Neural cell (in vitro differentiated cells): ENCODE data around the gene ATG9B. TPM values are rescaled to one million over a fixed set of nuclear protein-coding genes. Genes with fewer than 3 reads are reported as not detected.

ENCODE experiments used
- H2AFZ ChIP-seq: fragments of 200-600, 300-800 bp; sonication (generic), shearing (Covaris generic); 2 replicates; pipeline ENCODE4 v1.6.0; 2014; ENCODE audit warnings: low read depth, mild to moderate bottlenecking, antibody characterized with exemption, low read length, moderate library complexity
- H3F3A ChIP-seq: fragments of 200-600 bp; shearing (Covaris generic); 2 replicates; pipeline ENCODE4 v1.6.1; 2016; ENCODE audit warnings: mild to moderate bottlenecking, moderate library complexity, mixed read lengths, antibody characterized with exemption, low read length; ENCODE audit not compliant: insufficient read depth, poor library complexity, severe bottlenecking
- H3K27ac ChIP-seq: fragments of 200-600, 300-800 bp; sonication (generic), shearing (Covaris generic); 2 replicates; pipeline ENCODE4 v1.5.1; 2014; ENCODE audit warnings: mild to moderate bottlenecking, low read length, moderate library complexity
- H3K27me3 ChIP-seq: fragments of 300-800, 200-600 bp; sonication (generic), shearing (Covaris generic); 2 replicates; pipeline ENCODE4 v1.6.0; 2014; ENCODE audit warnings: mild to moderate bottlenecking, low read depth, low read length, moderate library complexity; ENCODE audit not compliant: insufficient read depth
- H3K36me3 ChIP-seq: fragments of 300-800, 200-600 bp; sonication (generic), shearing (Covaris generic); 2 replicates; pipeline ENCODE4 v1.5.1; 2014; ENCODE audit warnings: mild to moderate bottlenecking, antibody characterized with exemption, low read length, moderate library complexity; ENCODE audit not compliant: insufficient read depth
- H3K4me2 ChIP-seq: fragments of 300-800, 200-600 bp; sonication (generic), shearing (Covaris generic); 2 replicates; pipeline ENCODE4 v1.6.0; 2014; ENCODE audit warnings: mild to moderate bottlenecking, low read length
- H3K4me3 ChIP-seq: fragments of 300-800, 200-600 bp; sonication (generic), shearing (Covaris generic); 2 replicates; pipeline ENCODE4 v1.5.1; 2014; ENCODE audit warnings: mild to moderate bottlenecking, low read length, moderate library complexity
- H3K79me2 ChIP-seq: fragments of 200-600 bp; shearing (Covaris generic); replicated peaks from 2 replicates; pipeline ENCODE4 v1.6.0; 2014; ENCODE audit warnings: mild to moderate bottlenecking, low read length, moderate library complexity; ENCODE audit not compliant: insufficient read depth
- H3K9ac ChIP-seq: fragments of 300-800, 200-600 bp; sonication (generic), shearing (Covaris generic); 2 replicates; pipeline ENCODE4 v1.6.1; 2016; ENCODE audit warnings: mild to moderate bottlenecking, low read length, mixed read lengths
- H3K9me2 ChIP-seq: fragments of 200-600 bp; shearing (Covaris generic); 2 replicates; pipeline ENCODE4 v1.6.1; 2016; ENCODE audit warnings: mild to moderate bottlenecking, low read length, mixed read lengths; ENCODE audit not compliant: insufficient read depth
- H3K9me3 ChIP-seq: fragments of 200-600, 300-800 bp; sonication (generic), shearing (Covaris generic); 2 replicates; pipeline ENCODE4 v1.6.1; 2016; ENCODE audit warnings: mild to moderate bottlenecking, mixed run types, low read length, moderate library complexity, mixed read lengths
- H4K20me1 ChIP-seq: fragments of 200-600 bp; shearing (Covaris generic); 2 replicates; pipeline ENCODE4 v1.6.1; 2016; ENCODE audit warnings: mild to moderate bottlenecking, mixed run types; ENCODE audit not compliant: insufficient read depth
- CTCF ChIP-seq: fragments of 450-650 bp; IDR thresholded peaks from 2 replicates; pipeline ENCODE4 v1.5.1; 2014; ENCODE audit warnings: antibody characterized with exemption, mild to moderate bottlenecking, moderate library complexity; ENCODE audit not compliant: poor library complexity, severe bottlenecking
- EZH2 ChIP-seq: fragments of 200-600, 300-800 bp; shearing (Covaris generic), sonication (generic); IDR thresholded peaks from 2 replicates; pipeline ENCODE4 v1.6.1; 2014; ENCODE audit warnings: antibody characterized with exemption, low read length, borderline replicate concordance, mild to moderate bottlenecking; ENCODE audit not compliant: insufficient read depth, poor library complexity, severe bottlenecking
- MXI1 ChIP-seq: fragments of 450-650 bp; conservative IDR thresholded peaks from 2 replicates; pipeline ENCODE4 v1.6.1; 2014; ENCODE audit warnings: antibody characterized with exemption, mild to moderate bottlenecking; ENCODE audit not compliant: poor library complexity, severe bottlenecking
- POLR2AphosphoS5 ChIP-seq: IDR thresholded peaks from 2 replicates; pipeline ENCODE4 v1.6.1; 2012
- RAD21 ChIP-seq: fragments of 450-650 bp; conservative IDR thresholded peaks from 2 replicates; pipeline ENCODE4 v1.6.1; 2014; ENCODE audit warnings: antibody characterized with exemption, mild to moderate bottlenecking, moderate library complexity
- REST ChIP-seq: IDR thresholded peaks from 2 replicates; pipeline ENCODE4 v1.6.1; 2012; ENCODE audit warnings: borderline replicate concordance
- SMC3 ChIP-seq: fragments of 450-650 bp; conservative IDR thresholded peaks from 2 replicates; pipeline ENCODE4 v1.6.1; 2014; ENCODE audit warnings: antibody characterized with exemption, mild to moderate bottlenecking, moderate library complexity; ENCODE audit not compliant: poor library complexity
- TAF1 ChIP-seq: IDR thresholded peaks from 2 replicates; pipeline ENCODE4 v1.6.1; 2012; ENCODE audit warnings: low read depth
- polyA plus RNA-seq: library from polyadenylated mRNA; depleted of rRNA; stranded (reverse); fragments of >200 nt; gene quantifications from 2 replicates; pipeline ENCODE4 v1.2.3, GENCODE V29; 2014

Gene ATG9B
- polyA plus RNA-seq, 1 donor from 2014 or later: 1.4 TPM

- no peak overlapping the region for H2AFZ ChIP-seq
- H3K9ac ChIP-seq: no peak overlapping the region
- TF ChIP-seq SMC3 (no peak), MXI1 (no peak), TAF1 (no peak), POLR2AphosphoS5 (no peak), EZH2 (no peak)
- H3K4me2 ChIP-seq: no peak overlapping the region
- no peaks in the 10 kb centered on the region for H3K79me2 ChIP-seq
- no peaks in the 10 kb centered on the region for H4K20me1 ChIP-seq
- H3F3A ChIP-seq: no peaks in the 10 kb centered on the region
- no peaks in the 10 kb centered on the region for H3K9me2 ChIP-seq
- no peak overlapping the region for H3K27ac ChIP-seq
- no peaks in the 10 kb centered on the region for H3K27me3 ChIP-seq
- H3K4me3 ChIP-seq: no peak overlapping the region
- H3K36me3 ChIP-seq: no peaks in the 10 kb centered on the region
- H3K9me3 ChIP-seq: no peaks in the 10 kb centered on the region
Measured at GRCh38 chr7:150989456-150989855, 34.8 kb downstream of the ATG9B start.

GRCh38 chr7:150988230-150989226 is 35.8 kb downstream of the ATG9B start:
- Histone ChIP-seq H3K27me3 (no peaks in the 10 kb centered on the region), H4K20me1 (no peaks in the 10 kb centered on the region), H3K9me3 (no peaks in the 10 kb centered on the region), H3K4me2 (no peak overlapping the region), H3K9me2 (no peaks in the 10 kb centered on the region), H3K9ac (peak overlapping the region; percentile 50), H3K27ac (no peak overlapping the region), H3K36me3 (no peaks in the 10 kb centered on the region), H3K4me3 (peak overlapping the region; percentile 42), H3F3A (no peaks in the 10 kb centered on the region), H3K79me2 (no peaks in the 10 kb centered on the region), H2AFZ (peak overlapping the region; percentile 51)
- TF ChIP-seq CTCF: peak; percentile 99
- no peak for TF ChIP-seq REST
- TF ChIP-seq MXI1: peak; percentile 19
- peak; percentile 98 for TF ChIP-seq SMC3
- peak; percentile 97 for TF ChIP-seq RAD21
- TF ChIP-seq POLR2AphosphoS5: peak; percentile 26
